ENCODE data around the gene RANBP3. TPM values are rescaled to one million over a fixed set of nuclear protein-coding genes. Genes with fewer than 3 reads are reported as not detected.

Gene RANBP3
- total RNA-seq, 3 donors from 2014 or later, result 54.4 to 66.2 (median 64.9) TPM

DNA sequence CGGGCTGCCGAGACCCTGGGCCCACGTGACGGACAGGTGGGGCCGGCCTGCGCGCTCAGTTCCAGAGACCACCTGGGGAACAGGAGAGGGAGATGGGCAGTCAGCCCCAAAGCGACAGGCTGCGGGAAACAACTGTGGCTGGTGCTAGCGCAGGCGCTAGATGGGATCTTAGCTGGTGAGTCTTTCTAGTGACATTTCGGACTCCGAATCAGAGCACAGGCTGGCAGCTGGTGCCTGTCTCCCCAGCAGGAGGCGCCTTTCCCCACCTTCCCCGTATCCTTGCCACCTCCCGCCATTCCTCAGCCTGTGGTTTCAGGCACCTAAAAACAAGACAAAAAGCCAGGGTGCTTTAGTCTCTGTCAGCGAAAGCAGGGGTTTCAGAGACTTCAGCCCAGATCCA is 19.4 kb upstream of the RANBP3 start:
- intact Hi-C loops (cut with DNase I; ENCODE audit: low total_unique reads), result no loop called here
- Histone ChIP-seq H3K36me3 (no peaks in the 10 kb centered on the region), H3K27me3 (no peaks in the 10 kb centered on the region), H3K4me3 (no peak overlapping the region), H3K9me3 (no peaks in the 10 kb centered on the region), H3K4me1 (peaks cover 0 to 6% of the 10 kb centered on the region in 2 donors), H3K27ac (no peak overlapping the region)
- no peak for TF ChIP-seq POLR2A (IDR thresholded peaks at IDR 0.05)
- TF ChIP-seq, protein P1, sequence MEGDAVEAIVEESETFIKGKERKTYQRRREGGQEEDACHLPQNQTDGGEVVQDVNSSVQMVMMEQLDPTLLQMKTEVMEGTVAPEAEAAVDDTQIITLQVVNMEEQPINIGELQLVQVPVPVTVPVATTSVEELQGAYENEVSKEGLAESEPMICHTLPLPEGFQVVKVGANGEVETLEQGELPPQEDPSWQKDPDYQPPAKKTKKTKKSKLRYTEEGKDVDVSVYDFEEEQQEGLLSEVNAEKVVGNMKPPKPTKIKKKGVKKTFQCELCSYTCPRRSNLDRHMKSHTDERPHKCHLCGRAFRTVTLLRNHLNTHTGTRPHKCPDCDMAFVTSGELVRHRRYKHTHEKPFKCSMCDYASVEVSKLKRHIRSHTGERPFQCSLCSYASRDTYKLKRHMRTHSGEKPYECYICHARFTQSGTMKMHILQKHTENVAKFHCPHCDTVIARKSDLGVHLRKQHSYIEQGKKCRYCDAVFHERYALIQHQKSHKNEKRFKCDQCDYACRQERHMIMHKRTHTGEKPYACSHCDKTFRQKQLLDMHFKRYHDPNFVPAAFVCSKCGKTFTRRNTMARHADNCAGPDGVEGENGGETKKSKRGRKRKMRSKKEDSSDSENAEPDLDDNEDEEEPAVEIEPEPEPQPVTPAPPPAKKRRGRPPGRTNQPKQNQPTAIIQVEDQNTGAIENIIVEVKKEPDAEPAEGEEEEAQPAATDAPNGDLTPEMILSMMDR (IDR thresholded peaks at IDR 0.05), result no peak
- no peak for TF ChIP-seq POLR2AphosphoS5 (IDR thresholded peaks at IDR 0.05)
- no peak for DNase-seq (ENCODE audit: low spot score in 2 of 2)

DNA sequence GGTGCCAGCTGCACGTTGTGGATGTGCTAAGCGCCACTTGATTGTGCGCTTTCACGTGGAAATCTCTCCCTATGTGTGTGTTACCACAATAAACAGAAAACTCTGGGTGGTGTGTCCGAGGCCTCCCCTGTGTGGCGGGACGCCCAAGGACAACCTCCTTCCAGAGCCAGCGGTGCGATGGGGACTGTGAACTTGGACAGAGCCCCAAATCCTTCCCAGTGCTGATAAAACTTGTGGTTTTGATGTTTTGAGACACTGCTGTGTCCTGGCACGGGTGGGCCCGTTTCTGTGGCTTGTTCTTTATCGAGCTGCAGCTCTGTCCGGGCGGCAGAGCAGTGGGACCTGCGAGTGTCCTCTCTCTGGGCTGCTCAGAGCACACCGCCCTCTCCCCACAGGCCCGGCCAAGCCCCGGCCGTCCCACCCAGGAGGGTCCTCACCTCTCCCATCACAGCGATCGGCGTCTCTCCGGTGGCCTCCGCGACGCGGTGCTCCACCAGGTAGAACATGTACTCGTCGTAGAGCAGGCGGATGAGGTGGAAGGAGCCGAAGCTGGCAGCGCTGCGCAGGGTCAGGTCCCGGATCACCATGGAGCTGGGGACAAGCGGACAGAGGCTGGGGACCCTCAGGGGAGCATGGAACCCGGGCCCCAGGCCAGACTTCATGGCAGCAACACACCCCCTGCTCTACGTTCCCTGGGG is 18.8 kb upstream of the RANBP3 start:
- Histone ChIP-seq H3K36me3 (no peaks in the 10 kb centered on the region), H3K27me3 (no peaks in the 10 kb centered on the region)

DNA sequence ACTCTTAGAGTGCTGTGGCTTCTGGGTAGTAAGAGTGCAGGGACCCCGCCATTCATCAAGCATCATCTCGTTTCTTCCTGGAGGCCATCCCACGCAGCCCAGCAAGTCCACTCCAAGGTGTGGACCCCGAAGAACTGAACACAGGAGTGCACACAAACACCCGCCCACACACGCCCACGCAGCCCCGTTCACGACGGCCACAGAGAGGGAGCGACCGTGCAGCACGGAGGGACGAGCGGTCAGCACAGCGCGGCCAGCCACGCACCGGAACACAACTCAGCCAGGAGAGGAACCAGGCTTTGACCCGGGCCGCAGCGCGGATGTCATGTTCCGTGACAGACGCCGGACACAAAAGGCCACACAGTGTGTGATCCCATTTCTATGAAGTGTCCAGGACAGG is 18.2 kb upstream of the RANBP3 start:
- intact Hi-C loops (cut with DNase I; ENCODE audit: low total_unique reads), result no loop called here
- H3K36me3 ChIP-seq, result no peaks in the 10 kb centered on the region
- no peaks in the 10 kb centered on the region for H3K9me3 ChIP-seq
- H3K4me3 ChIP-seq, result no peak overlapping the region
- no peaks in the 10 kb centered on the region for H3K27me3 ChIP-seq
- DNase-seq (ENCODE audit: low spot score in 2 of 2), result no peak
- no peak overlapping the region for H3K27ac ChIP-seq
- no peak for TF ChIP-seq POLR2AphosphoS5 (IDR thresholded peaks at IDR 0.05)
- TF ChIP-seq POLR2A (IDR thresholded peaks at IDR 0.05), result no peak
- TF ChIP-seq, protein P1 (IDR thresholded peaks at IDR 0.05), result no peak
- H3K4me1 ChIP-seq, result peaks cover 0 to 6% of the 10 kb centered on the region in 2 donors

More for the DNA sequence above, 18.8 kb upstream of the RANBP3 start:
- Histone ChIP-seq H3K4me3 (no peak overlapping the region), H3K27ac (no peak overlapping the region), H3K9me3 (no peaks in the 10 kb centered on the region), H3K4me1 (peaks cover 0 to 6% of the 10 kb centered on the region in 2 donors)
- intact Hi-C loops (cut with DNase I; ENCODE audit: low total_unique reads), result no loop called here
- DNase-seq (ENCODE audit: low spot score in 2 of 2), result no peak
- no peak for TF ChIP-seq POLR2AphosphoS5 (IDR thresholded peaks at IDR 0.05)
- TF ChIP-seq, protein P1 (IDR thresholded peaks at IDR 0.05), result no peak

DNA sequence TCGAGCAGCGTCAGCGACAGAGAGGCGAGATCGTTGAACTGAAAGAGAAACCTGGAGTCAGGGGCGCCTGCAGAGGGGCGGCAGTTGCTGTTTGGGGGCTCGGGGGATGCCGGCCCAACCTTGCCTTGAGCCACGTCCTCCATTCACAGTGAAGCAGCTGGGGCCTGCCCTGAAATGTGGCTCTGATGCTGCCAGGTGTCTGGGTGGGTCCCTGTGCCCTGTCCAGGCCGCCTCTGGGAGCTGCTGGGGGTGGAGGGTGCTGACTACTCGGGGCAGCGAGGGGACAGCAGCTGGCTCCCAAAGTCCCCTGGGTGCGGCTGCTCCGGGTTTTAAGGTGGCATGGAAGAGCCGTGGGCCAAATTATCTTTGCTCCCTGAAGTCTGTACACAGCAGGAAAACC is 17.7 kb upstream of the RANBP3 start:
- Histone ChIP-seq H3K4me1 (peaks cover 0 to 6% of the 10 kb centered on the region in 2 donors), H3K27me3 (no peaks in the 10 kb centered on the region), H3K4me3 (no peak overlapping the region), H3K9me3 (no peaks in the 10 kb centered on the region), H3K36me3 (no peaks in the 10 kb centered on the region), H3K27ac (no peak overlapping the region)
- intact Hi-C loops (cut with DNase I; ENCODE audit: low total_unique reads), result no loop called here
- DNase-seq (ENCODE audit: low spot score in 2 of 2), result no peak
- TF ChIP-seq POLR2A (IDR thresholded peaks at IDR 0.05), result no peak
- no peak for TF ChIP-seq POLR2AphosphoS5 (IDR thresholded peaks at IDR 0.05)
- TF ChIP-seq, protein P1 (IDR thresholded peaks at IDR 0.05), result no peak

DNA sequence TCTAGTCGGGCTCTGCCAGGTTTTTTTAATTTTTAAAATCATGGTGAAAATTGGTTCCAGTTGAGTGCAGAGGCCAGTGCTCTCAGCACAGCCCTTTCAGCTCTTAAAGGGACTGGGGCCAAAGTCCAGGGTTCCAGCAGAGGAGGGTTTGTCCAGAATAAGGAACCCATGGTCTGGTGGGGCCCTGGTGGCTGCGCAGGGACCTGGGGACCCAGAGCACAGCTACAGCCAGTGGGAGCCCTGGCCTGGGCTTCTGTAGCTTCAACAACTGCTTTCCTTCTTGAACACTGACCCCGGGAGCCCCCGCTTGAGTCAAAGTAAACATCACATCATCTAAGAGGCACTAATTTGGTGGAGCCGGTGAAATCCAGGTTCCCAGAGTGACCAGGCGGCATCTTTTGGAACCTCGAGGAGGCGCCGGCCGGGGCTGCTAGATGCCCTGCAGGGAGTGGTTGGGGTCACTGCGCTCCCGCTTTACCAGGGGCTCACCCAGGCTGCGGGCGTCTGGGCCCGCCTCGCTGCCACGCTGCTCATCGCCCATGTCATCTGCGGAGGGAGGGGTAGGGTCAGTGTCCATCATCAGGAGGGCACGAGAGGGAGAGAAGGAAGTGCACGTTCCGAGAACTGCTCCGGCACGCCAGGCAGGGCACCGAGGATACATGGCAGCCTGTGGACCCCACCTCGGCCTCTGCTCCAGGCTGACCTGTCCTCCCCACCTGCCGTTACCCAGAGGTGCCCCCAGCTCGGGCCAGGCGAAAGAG is 16.6 kb upstream of the RANBP3 start:
- peaks cover 0 to 6% of the 10 kb centered on the region in 2 donors for H3K4me1 ChIP-seq
- H3K9me3 ChIP-seq, result no peaks in the 10 kb centered on the region
- H3K27me3 ChIP-seq, result no peaks in the 10 kb centered on the region
- no peak for DNase-seq (ENCODE audit: low spot score in 2 of 2)
- H3K36me3 ChIP-seq, result no peaks in the 10 kb centered on the region
- TF ChIP-seq POLR2AphosphoS5 (IDR thresholded peaks at IDR 0.05) (no peak), POLR2A (IDR thresholded peaks at IDR 0.05) (no peak)
- H3K27ac ChIP-seq, result peak overlapping the region; percentile 4 to 36
- no peak overlapping the region for H3K4me3 ChIP-seq
- intact Hi-C loops (cut with DNase I; ENCODE audit: low total_unique reads), result no loop called here
